Glutamatergic neuron (in vitro differentiated cells): ENCODE results near the gene RRM1. TPM values are rescaled to one million over a fixed set of nuclear protein-coding genes. Genes with fewer than 3 reads are reported as not detected.
"Not testable (repeated sequence)": the region's sequence is repeated elsewhere in the genome, so short reads cannot be mapped to it uniquely, and the experiment has no call there.

Experiments
- DNase-seq: peaks from one replicate; pipeline ENCODE4 v3.0.0; 2022
- H3K27ac Mint-ChIP-seq: one replicate; pipeline ENCODE4 v1.8.0; 2020; ENCODE audit warnings: mild to moderate bottlenecking, mixed read lengths, inconsistent platforms; ENCODE audit not compliant: unreplicated experiment
- H3K27me3 Mint-ChIP-seq: one replicate; pipeline ENCODE4 v1.8.0; 2020; ENCODE audit warnings: mild to moderate bottlenecking, moderate library complexity, mixed read lengths, inconsistent platforms; ENCODE audit not compliant: unreplicated experiment
- H3K36me3 Mint-ChIP-seq: one replicate; pipeline ENCODE4 v1.8.0; 2020; ENCODE audit warnings: mild to moderate bottlenecking, mixed read lengths, inconsistent platforms; ENCODE audit not compliant: unreplicated experiment
- H3K4me1 Mint-ChIP-seq: one replicate; pipeline ENCODE4 v1.8.0; 2020; ENCODE audit warnings: mild to moderate bottlenecking, low read depth, mixed read lengths, inconsistent platforms; ENCODE audit not compliant: unreplicated experiment
- H3K4me3 Mint-ChIP-seq: one replicate; pipeline ENCODE4 v1.8.0; 2020; ENCODE audit warnings: mild to moderate bottlenecking, mixed read lengths, inconsistent platforms; ENCODE audit not compliant: unreplicated experiment
- H3K9me3 Mint-ChIP-seq: one replicate; pipeline ENCODE4 v1.8.0; 2020; ENCODE audit warnings: mild to moderate bottlenecking, moderate library complexity, mixed read lengths, inconsistent platforms; ENCODE audit not compliant: unreplicated experiment
- CTCF ChIP-seq: fragments of 200-600 bp; sonication (generic); IDR thresholded peaks from one replicate; pipeline ENCODE4 v1.5.0; 2021; ENCODE audit not compliant: partially characterized antibody, unreplicated experiment
- total RNA-seq: library from RNA; stranded (reverse); fragmentation: NEBNext Ultra II Directional; extraction: Animal tissue kit (Norgen Biotek cat#: 25700); gene quantifications from one replicate; pipeline ENCODE4 v1.2.1, GENCODE V29; 2021; ENCODE audit not compliant: unreplicated experiment

RRM1 gene
- total RNA-seq, 1 donor from 2014 or later, result 38.5 TPM

- no peak for TF ChIP-seq CTCF
- Mint-ChIP-seq H3K27ac (no peak overlapping the region), H3K27me3 (no peaks in the 10 kb centered on the region), H3K4me1 (no peaks in the 10 kb centered on the region), H3K4me3 (no peak overlapping the region), H3K36me3 (no peaks in the 10 kb centered on the region), H3K9me3 (no peaks in the 10 kb centered on the region)
- no peak for DNase-seq
These were observed 44.5 kb upstream of the RRM1 start for GRCh38 chr11:4050138-4050537.

GRCh38 chr11:4053200-4053599 is 41.4 kb upstream of the RRM1 start:
- H3K9me3 Mint-ChIP-seq, DNase-seq, H3K4me3 Mint-ChIP-seq, H3K27ac Mint-ChIP-seq, H3K27me3 Mint-ChIP-seq, H3K36me3 Mint-ChIP-seq, H3K4me1 Mint-ChIP-seq: not testable (repeated sequence)

- no peak for DNase-seq
- Mint-ChIP-seq H3K4me3 (no peak overlapping the region), H3K27me3 (no peaks in the 10 kb centered on the region), H3K9me3 (no peaks in the 10 kb centered on the region), H3K4me1 (no peaks in the 10 kb centered on the region), H3K27ac (no peak overlapping the region), H3K36me3 (no peaks in the 10 kb centered on the region)
- no peak for TF ChIP-seq CTCF
These were observed 40.0 kb upstream of the RRM1 start for GRCh38 chr11:4054643-4055042.

- no peak overlapping the region for H3K4me3 Mint-ChIP-seq
- H3K9me3 Mint-ChIP-seq, result no peaks in the 10 kb centered on the region
- no peak overlapping the region for H3K27ac Mint-ChIP-seq
- DNase-seq, result no peak
- no peaks in the 10 kb centered on the region for H3K36me3 Mint-ChIP-seq
- no peaks in the 10 kb centered on the region for H3K27me3 Mint-ChIP-seq
- TF ChIP-seq CTCF, result no peak
- no peaks in the 10 kb centered on the region for H3K4me1 Mint-ChIP-seq
These were observed 35.2 kb upstream of the RRM1 start for GRCh38 chr11:4059424-4059823.

- no peak overlapping the region for H3K4me3 Mint-ChIP-seq
- H3K9me3 Mint-ChIP-seq, result no peaks in the 10 kb centered on the region
- TF ChIP-seq CTCF, result no peak
- H3K36me3 Mint-ChIP-seq, result no peaks in the 10 kb centered on the region
- no peaks in the 10 kb centered on the region for H3K27me3 Mint-ChIP-seq
- H3K27ac Mint-ChIP-seq, result no peak overlapping the region
- no peak for DNase-seq
- H3K4me1 Mint-ChIP-seq, result no peaks in the 10 kb centered on the region
These were observed 34.2 kb upstream of the RRM1 start for GRCh38 chr11:4060182-4060923.

- Mint-ChIP-seq H3K27ac (no peak overlapping the region), H3K4me3 (no peak overlapping the region), H3K4me1 (no peaks in the 10 kb centered on the region), H3K27me3 (no peaks in the 10 kb centered on the region), H3K9me3 (no peaks in the 10 kb centered on the region), H3K36me3 (no peaks in the 10 kb centered on the region)
- no peak for TF ChIP-seq CTCF
- no peak for DNase-seq
These were observed 32.9 kb upstream of the RRM1 start for GRCh38 chr11:4061700-4062099.
